HL-60 (cell line): ENCODE measurements around the gene CCL24.

Experiments
- GABPA ChIP-seq: IDR thresholded peaks from 2 replicates; pipeline ENCODE4 v1.6.1; 2012; ENCODE audit warnings: low read depth
- POLR2AphosphoS5 ChIP-seq: IDR thresholded peaks from 2 replicates; pipeline ENCODE4 v1.6.1; 2012; ENCODE audit warnings: low read depth
- TF ChIP-seq, protein P1 (sequence below): IDR thresholded peaks from 2 replicates; pipeline ENCODE4 v1.6.1; 2012; ENCODE audit warnings: low read depth; ENCODE audit not compliant: insufficient replicate concordance
- TF ChIP-seq, protein P2 (sequence below): IDR thresholded peaks from one replicate; pipeline ENCODE4 v1.5.1; 2011; ENCODE audit warnings: low read length, control low read depth, inconsistent platforms; ENCODE audit not compliant: insufficient read depth

DNA sequence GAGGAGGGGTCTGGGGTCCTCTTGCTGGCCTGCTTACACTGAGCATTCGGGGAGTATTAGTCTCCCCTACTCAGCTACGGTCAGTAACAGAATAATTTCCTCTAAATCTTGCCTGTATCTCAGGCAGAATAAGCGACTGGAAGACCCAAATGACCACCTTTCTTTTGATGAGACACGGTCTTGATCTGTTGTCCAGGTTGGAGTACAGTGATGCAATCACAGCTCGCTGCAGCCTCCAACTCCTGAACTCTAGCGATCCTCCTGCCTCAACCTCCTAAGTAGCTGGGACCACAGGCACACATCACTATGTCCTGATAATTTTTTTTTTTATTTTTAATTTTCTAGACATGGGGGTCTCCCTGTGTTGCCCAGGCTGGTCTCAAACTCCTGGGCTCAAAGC lies 17.2 kb downstream of the CCL24 start:
- TF ChIP-seq, protein P1, sequence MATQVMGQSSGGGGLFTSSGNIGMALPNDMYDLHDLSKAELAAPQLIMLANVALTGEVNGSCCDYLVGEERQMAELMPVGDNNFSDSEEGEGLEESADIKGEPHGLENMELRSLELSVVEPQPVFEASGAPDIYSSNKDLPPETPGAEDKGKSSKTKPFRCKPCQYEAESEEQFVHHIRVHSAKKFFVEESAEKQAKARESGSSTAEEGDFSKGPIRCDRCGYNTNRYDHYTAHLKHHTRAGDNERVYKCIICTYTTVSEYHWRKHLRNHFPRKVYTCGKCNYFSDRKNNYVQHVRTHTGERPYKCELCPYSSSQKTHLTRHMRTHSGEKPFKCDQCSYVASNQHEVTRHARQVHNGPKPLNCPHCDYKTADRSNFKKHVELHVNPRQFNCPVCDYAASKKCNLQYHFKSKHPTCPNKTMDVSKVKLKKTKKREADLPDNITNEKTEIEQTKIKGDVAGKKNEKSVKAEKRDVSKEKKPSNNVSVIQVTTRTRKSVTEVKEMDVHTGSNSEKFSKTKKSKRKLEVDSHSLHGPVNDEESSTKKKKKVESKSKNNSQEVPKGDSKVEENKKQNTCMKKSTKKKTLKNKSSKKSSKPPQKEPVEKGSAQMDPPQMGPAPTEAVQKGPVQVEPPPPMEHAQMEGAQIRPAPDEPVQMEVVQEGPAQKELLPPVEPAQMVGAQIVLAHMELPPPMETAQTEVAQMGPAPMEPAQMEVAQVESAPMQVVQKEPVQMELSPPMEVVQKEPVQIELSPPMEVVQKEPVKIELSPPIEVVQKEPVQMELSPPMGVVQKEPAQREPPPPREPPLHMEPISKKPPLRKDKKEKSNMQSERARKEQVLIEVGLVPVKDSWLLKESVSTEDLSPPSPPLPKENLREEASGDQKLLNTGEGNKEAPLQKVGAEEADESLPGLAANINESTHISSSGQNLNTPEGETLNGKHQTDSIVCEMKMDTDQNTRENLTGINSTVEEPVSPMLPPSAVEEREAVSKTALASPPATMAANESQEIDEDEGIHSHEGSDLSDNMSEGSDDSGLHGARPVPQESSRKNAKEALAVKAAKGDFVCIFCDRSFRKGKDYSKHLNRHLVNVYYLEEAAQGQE = no peak
- TF ChIP-seq GABPA = no peak
- TF ChIP-seq, protein P2, sequence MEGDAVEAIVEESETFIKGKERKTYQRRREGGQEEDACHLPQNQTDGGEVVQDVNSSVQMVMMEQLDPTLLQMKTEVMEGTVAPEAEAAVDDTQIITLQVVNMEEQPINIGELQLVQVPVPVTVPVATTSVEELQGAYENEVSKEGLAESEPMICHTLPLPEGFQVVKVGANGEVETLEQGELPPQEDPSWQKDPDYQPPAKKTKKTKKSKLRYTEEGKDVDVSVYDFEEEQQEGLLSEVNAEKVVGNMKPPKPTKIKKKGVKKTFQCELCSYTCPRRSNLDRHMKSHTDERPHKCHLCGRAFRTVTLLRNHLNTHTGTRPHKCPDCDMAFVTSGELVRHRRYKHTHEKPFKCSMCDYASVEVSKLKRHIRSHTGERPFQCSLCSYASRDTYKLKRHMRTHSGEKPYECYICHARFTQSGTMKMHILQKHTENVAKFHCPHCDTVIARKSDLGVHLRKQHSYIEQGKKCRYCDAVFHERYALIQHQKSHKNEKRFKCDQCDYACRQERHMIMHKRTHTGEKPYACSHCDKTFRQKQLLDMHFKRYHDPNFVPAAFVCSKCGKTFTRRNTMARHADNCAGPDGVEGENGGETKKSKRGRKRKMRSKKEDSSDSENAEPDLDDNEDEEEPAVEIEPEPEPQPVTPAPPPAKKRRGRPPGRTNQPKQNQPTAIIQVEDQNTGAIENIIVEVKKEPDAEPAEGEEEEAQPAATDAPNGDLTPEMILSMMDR = no peak
- TF ChIP-seq POLR2AphosphoS5 = no peak
